C1 segment of cervical spinal cord (tissue), 14 donors: ENCODE data around the gene MDM4.
"Not testable (repeated sequence)": the region's sequence is repeated elsewhere in the genome, so short reads cannot be mapped to it uniquely, and the experiment has no call there.

Source experiments
- DNase-seq, 14 donors: peaks; one replicate each; lab custom pipeline; 2025; lab: John Stamatoyannopoulos, UW

The MDM4 gene

GRCh38 chr1:204516180-204516879 lies at the start of gene MDM4:
TSS of gene MDM4 (plus strand) at chr1:204516406. CDS start at chr1:204525519, 9,113 bp downstream.
- DNase-seq: peak; percentile 51 to 95 (median 90)

- DNase-seq: peak in 12 of 14 donors; percentile 32 to 93 (median 84)
These were observed 49.5 kb upstream of the MDM4 start for GRCh38 chr1:204466416-204467405.

GRCh38 chr1:204468206-204468605 lies 48.0 kb upstream of the MDM4 start:
- peak in 9 of 14 donors; percentile 21 to 64 (median 34) for DNase-seq

GRCh38 chr1:204468766-204469302 lies 47.4 kb upstream of the MDM4 start:
- DNase-seq: no peak

GRCh38 chr1:204469304-204469703 lies 46.9 kb upstream of the MDM4 start:
- no peak for DNase-seq

- DNase-seq: no peak
These were observed 44.5 kb upstream of the MDM4 start for GRCh38 chr1:204471687-204472086.

GRCh38 chr1:204472660-204473059 lies 43.5 kb upstream of the MDM4 start:
- no peak for DNase-seq

GRCh38 chr1:204473400-204473965 lies 42.7 kb upstream of the MDM4 start:
- no peak for DNase-seq

- no peak for DNase-seq
These were observed 40.4 kb upstream of the MDM4 start for GRCh38 chr1:204475656-204476432.

- no peak for DNase-seq
These were observed 39.6 kb upstream of the MDM4 start for GRCh38 chr1:204476563-204476962.

GRCh38 chr1:204477036-204477740 lies 39.0 kb upstream of the MDM4 start:
- peak in 9 of 14 donors; percentile 21 to 82 (median 66) for DNase-seq

GRCh38 chr1:204478172-204478899 lies 37.9 kb upstream of the MDM4 start:
- no peak for DNase-seq

- no peak for DNase-seq
These were observed 37.3 kb upstream of the MDM4 start for GRCh38 chr1:204478921-204479320.

GRCh38 chr1:204479387-204480136 lies 36.6 kb upstream of the MDM4 start:
- no peak for DNase-seq

GRCh38 chr1:204480515-204480914 lies 35.7 kb upstream of the MDM4 start:
- DNase-seq: no peak

- DNase-seq: no peak
These were observed 32.4 kb upstream of the MDM4 start for GRCh38 chr1:204483791-204484190.

- DNase-seq: not testable (repeated sequence)
These were observed 29.5 kb upstream of the MDM4 start for GRCh38 chr1:204486513-204487255.

- no peak for DNase-seq
These were observed 29.0 kb upstream of the MDM4 start for GRCh38 chr1:204487256-204487615.
